Measurements from ENCODE around the gene CLSTN1.
"Not testable (repeated sequence)": the region's sequence is repeated elsewhere in the genome, so short reads cannot be mapped to it uniquely, and the experiment has no call there.

CLSTN1 gene

GRCh38 chr1:9722378-9722749, 101.4 kb downstream of the CLSTN1 start:
- in situ Hi-C loops (cut with MboI; ENCODE audit: low pct_unique_long_range_greater_than_20kb, low sequenced_read_pairs) = no loop called here

GRCh38 chr1:9721606-9722377, 102.0 kb downstream of the CLSTN1 start:
- in situ Hi-C loops (cut with MboI; ENCODE audit: low pct_unique_long_range_greater_than_20kb, low sequenced_read_pairs) = no loop called here
- DNase-seq = peak; percentile 66

More at GRCh38 chr1:9722378-9722749, 101.4 kb downstream of the CLSTN1 start:
- no peak for DNase-seq

GRCh38 chr1:9720785-9721605, 102.8 kb downstream of the CLSTN1 start:
- in situ Hi-C loops (cut with MboI; ENCODE audit: low pct_unique_long_range_greater_than_20kb, low sequenced_read_pairs) = no loop called here
- DNase-seq = no peak

- no peak for DNase-seq
- in situ Hi-C loops (cut with MboI; ENCODE audit: low pct_unique_long_range_greater_than_20kb, low sequenced_read_pairs) = no loop called here
Observed at GRCh38 chr1:9719978-9720722, 103.6 kb downstream of the CLSTN1 start.

DNA sequence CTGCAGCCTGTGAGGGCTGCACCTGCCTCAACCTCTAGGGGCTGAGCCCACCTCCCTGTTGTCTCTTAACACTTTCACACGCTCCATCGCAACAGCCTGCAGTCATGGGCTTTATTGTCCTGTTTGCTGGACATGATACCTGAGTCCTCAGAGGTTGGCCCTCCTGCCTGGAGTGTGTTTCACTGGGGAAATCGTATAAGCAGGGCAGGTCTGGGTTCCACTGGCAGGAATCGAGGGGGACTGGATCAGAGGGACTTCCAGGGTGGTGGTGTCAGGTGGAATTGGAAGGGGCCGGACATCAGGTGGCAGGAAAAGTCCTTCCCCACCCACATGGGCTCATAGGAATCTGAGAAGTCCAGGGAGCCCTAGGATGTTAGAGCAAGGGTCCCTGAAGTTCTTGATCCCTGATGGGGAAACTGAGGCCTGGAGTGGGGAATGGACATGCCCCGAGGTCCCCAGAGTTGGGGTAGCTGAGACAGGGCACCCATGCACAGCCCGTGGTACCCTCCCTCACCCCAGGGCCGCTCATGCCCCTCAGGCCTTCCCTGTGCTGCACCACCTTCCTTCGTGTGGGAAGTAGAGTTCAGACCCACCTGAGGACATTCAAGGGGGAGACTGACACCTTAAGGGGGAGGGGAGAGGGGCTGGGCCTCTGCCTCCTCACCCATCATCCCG, 105.6 kb downstream of the CLSTN1 start:
- DNase-seq = no peak
- in situ Hi-C loops (cut with MboI; ENCODE audit: low pct_unique_long_range_greater_than_20kb, low sequenced_read_pairs) = no loop called here

DNA sequence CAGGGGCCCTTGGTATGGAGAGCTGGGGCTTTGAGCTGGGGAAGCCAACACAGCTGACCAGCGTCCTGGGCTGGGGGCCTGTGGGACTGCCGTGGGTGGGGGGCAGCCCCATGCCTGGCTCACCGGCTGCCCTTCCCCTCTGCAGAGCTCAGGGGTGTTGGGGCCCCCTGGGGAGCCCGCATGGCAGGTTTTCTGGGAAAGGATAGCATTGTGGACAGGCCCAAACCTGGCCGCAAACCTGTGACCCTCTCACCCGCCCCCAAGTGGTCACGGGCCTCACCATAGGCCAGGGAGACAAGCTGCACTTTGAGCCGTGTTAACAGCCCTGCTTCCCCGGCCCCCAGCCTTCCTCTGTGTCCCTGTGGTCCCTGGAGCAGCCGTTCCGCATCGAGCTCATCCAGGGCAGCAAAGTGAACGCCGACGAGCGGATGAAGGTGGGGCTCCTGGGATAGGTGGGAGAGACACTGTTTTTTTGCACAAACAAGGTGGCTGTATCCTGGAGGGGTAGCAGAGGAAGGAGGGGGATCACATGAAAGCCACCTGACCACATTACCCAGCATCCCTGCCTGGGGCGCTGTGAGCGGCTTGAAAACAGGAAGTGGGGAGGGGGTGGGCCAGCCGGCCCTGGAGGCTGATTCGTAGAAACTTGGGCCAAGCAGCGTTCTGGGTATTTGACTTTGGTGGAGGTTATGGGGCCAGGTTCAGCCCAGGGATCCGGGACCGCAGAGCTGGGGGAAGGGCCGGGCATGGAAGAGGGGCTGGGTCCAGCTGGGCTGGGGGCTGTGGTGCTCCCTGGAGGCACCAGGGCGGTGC, 106.4 kb downstream of the CLSTN1 start:
- DNase-seq = peak; percentile 98
- in situ Hi-C loops (cut with MboI; ENCODE audit: low pct_unique_long_range_greater_than_20kb, low sequenced_read_pairs) = no loop called here

DNA sequence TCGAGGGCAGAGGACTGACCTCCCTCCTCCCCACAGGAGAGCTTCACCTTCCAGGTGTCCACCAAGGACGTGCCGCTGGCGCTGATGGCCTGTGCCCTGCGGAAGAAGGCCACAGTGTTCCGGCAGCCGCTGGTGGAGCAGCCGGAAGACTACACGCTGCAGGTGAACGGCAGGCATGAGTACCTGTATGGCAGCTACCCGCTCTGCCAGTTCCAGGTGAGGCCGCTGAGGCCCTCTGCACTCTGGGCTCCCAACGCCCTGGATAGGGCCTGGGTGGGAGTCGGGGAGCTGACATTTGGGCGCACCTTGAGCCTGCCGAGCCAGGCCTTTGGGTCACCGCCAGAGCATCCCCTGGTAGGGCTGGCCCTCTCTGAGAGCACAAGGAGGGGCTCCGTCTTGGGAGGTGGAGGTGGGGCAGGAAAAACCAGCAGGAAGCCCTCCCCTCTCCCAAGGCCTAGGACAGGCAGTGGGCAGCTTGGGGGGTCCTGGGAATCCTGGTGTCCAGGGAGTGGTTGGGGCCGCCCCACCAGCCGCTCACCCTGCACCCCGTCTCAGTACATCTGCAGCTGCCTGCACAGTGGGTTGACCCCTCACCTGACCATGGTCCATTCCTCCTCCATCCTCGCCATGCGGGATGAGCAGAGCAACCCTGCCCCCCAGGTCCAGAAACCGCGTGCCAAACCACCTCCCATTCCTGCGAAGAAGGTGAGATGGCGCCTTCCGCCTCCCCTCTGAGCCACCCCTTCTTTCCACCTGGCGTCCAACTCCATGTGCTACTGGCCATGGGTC, 107.2 kb downstream of the CLSTN1 start:
- in situ Hi-C loops (cut with MboI; ENCODE audit: low pct_unique_long_range_greater_than_20kb, low sequenced_read_pairs) = no loop called here
- no peak for DNase-seq

DNA sequence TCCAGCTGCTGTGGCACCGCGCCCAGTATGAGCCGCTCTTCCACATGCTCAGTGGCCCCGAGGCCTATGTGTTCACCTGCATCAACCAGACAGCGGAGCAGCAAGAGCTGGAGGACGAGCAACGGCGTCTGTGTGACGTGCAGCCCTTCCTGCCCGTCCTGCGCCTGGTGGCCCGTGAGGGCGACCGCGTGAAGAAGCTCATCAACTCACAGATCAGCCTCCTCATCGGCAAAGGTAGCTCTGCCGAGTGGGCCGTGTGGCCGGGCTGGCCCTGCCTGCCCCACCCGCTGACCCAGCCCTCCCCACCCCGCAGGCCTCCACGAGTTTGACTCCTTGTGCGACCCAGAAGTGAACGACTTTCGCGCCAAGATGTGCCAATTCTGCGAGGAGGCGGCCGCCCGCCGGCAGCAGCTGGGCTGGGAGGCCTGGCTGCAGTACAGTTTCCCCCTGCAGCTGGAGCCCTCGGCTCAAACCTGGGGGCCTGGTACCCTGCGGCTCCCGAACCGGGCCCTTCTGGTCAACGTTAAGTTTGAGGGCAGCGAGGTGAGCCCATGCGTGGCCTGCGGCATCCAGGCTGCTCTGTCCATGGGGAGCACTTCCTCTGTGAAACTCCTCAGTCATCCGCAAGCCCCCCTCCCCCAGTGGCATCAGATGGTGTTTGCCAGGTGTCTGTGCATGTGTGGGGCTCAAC, 108.1 kb downstream of the CLSTN1 start:
- in situ Hi-C loops (cut with MboI; ENCODE audit: low pct_unique_long_range_greater_than_20kb, low sequenced_read_pairs) = no loop called here

DNA sequence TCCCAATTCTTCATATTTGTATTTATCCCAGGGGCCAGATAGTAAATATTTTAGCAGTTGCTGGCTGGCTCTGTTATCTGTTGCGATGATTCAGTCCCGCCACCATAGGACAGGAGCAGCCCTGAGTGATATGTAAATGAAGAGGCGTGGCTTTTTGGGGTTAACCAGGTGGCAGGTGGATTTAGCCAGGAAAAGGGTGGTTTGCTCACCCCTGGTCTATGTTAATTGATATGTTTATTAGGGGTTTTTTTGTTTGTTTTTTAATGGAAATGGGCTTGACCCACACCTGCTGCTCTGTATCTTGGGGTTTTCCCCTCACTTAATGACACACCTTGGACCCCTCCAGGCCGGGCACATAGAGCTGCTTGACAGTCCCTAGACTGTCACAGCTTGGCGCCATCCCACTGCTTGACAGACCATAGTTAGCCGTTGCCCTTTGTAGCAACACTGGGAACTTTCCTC, 109.5 kb downstream of the CLSTN1 start:
- in situ Hi-C loops (cut with MboI; ENCODE audit: low pct_unique_long_range_greater_than_20kb, low sequenced_read_pairs) = no loop called here
- no peak for DNase-seq

More for the DNA sequence above, 108.1 kb downstream of the CLSTN1 start:
- no peak for DNase-seq

DNA sequence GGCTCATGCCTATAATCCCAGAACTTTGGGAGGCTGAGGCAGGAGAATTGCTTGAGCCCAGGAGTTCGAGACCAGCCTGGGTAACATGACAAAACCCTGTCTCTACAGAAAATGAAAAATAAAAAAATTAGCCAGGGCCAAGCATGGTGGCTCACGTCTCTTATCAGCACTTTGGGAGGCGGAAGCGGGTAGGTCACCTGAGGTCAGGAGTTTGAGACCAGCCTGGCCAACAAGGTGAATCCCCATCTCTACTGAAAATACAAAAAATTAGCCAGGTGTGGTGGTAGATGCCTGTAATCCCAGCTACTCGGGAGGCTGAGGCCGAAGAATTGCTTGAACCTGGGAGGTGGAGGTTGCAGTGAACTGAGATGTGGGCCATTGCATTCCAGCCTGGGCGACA, 111.0 kb downstream of the CLSTN1 start:
- in situ Hi-C loops (cut with MboI; ENCODE audit: low pct_unique_long_range_greater_than_20kb, low sequenced_read_pairs); DNase-seq: not testable (repeated sequence)

DNA sequence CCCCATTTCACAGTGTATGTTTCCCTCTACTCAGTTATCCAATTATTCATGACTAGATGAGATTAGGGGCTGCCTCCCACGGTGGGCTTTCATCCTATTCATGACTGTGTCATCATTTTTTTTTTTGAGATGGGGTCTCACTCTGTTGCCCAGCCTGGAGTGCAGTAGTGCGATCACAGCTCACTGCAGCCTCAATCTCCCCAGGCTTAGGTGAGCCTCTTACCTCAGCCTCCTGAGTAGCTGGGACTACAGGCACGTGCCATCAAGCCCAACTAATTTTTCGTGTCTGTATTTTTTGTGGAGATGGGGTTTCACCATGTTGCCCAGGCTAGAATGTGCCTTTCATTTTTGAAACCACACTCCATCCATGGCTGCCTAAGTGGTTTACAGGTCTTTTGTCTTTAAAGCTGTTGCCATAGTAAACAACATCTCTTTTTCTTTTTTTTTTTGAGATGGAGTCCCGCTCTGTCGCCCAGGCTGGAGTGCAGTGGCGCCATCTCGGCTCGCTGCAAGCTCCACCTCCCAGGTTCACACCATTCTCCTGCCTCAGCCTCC, 112.2 kb downstream of the CLSTN1 start:
- no peak for DNase-seq
- in situ Hi-C loops (cut with MboI; ENCODE audit: low pct_unique_long_range_greater_than_20kb, low sequenced_read_pairs) = no loop called here

DNA sequence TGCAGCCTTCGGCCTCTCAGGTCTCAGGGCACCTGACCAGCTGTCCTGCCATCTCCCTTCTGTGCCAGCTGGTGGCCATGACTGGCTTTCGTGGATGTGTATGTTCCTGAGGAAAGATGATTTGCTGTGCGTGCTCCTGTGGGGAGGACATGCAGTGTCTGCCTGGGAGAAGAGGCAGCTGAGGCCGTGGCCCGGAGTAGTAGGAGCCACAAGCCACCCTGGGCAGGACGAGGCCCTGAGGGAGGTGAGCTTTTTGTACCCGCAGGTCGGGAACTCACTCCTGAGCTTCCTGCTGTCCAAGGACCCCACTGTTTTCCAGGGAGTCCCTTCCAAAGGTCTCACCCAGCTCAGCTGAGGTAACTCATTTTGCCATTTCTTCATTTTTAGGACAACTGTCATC, 113.7 kb downstream of the CLSTN1 start:
- in situ Hi-C loops (cut with MboI; ENCODE audit: low pct_unique_long_range_greater_than_20kb, low sequenced_read_pairs) = no loop called here
- no peak for DNase-seq

DNA sequence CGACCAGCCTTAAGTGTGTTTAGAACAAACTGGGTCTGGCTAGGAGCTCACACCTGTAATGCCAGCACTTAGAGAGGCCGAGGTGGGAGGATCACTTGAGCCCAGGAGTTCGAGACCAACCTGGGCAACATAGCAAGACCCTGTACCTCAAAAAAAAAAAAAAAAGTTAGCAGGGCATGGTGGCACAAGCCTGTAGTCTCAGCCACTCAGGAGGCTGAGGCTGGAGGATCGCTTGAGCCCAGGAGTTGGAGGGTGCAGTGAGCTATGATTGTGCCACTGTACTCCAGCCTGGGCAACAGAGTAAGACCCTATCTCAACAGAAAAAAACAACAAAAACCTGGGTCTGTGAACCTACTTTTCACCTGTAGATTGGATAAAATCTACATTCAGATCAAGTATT, 117.6 kb downstream of the CLSTN1 start:
- no peak for DNase-seq
- in situ Hi-C loops (cut with MboI; ENCODE audit: low pct_unique_long_range_greater_than_20kb, low sequenced_read_pairs) = no loop called here

GRCh38 chr1:9705337-9706093, 118.2 kb downstream of the CLSTN1 start:
- DNase-seq = no peak
- in situ Hi-C loops (cut with MboI; ENCODE audit: low pct_unique_long_range_greater_than_20kb, low sequenced_read_pairs) = no loop called here

GRCh38 chr1:9703681-9704080, 120.1 kb downstream of the CLSTN1 start:
- no peak for DNase-seq
- in situ Hi-C loops (cut with MboI; ENCODE audit: low pct_unique_long_range_greater_than_20kb, low sequenced_read_pairs) = no loop called here

- in situ Hi-C loops (cut with MboI; ENCODE audit: low pct_unique_long_range_greater_than_20kb, low sequenced_read_pairs) = no loop called here
- DNase-seq = no peak
Observed at GRCh38 chr1:9703165-9703509, 120.6 kb downstream of the CLSTN1 start.

Data from KBM-7 (cell line).